ENCODE results near the gene FTO.

The FTO gene

DNA sequence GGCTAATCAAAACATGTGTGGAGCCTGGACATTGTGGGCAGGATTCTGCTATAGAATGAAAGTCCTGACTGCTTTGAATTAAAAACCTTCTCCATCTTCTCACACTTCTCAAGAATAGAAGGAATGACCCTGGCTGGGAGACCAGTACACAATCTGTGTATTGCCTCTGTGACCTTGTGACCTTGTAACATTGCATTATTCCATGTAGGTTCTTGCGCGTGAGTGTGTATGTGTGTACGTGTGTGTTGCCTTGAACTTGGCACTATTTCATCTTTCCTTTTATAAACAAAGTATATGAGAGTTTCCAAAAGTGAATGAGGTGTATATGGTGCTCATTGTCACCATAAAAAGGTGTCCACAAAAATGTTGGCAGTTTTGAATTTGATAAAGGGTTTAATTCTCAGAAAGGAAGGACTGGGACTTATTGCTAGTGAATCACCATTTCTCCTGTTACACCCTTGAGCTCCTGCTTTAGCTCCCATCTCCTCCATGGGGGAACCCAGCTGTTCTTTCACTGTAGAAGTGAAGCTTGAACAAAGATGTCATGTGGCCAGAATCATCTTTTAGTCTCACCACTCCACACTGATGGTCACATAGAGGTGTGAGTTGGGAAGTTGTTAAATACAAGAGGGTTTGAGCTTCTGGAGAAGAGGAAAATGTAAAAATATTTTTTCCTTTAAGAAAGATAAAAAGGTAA is 244.9 kb downstream of the FTO start:
- no peak overlapping the region for H3K4me3 ChIP-seq
- DNase-seq = no peak
- intact Hi-C loops (cut with DNase I; ENCODE audit: low total_unique reads) = no loop called here
- TF ChIP-seq, protein P1, sequence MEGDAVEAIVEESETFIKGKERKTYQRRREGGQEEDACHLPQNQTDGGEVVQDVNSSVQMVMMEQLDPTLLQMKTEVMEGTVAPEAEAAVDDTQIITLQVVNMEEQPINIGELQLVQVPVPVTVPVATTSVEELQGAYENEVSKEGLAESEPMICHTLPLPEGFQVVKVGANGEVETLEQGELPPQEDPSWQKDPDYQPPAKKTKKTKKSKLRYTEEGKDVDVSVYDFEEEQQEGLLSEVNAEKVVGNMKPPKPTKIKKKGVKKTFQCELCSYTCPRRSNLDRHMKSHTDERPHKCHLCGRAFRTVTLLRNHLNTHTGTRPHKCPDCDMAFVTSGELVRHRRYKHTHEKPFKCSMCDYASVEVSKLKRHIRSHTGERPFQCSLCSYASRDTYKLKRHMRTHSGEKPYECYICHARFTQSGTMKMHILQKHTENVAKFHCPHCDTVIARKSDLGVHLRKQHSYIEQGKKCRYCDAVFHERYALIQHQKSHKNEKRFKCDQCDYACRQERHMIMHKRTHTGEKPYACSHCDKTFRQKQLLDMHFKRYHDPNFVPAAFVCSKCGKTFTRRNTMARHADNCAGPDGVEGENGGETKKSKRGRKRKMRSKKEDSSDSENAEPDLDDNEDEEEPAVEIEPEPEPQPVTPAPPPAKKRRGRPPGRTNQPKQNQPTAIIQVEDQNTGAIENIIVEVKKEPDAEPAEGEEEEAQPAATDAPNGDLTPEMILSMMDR (IDR thresholded peaks at IDR 0.05) = no peak
- no peaks in the 10 kb centered on the region for H3K36me3 ChIP-seq
- H3K27me3 ChIP-seq = no peaks in the 10 kb centered on the region
- peaks cover 0 to 33% (median 7%) of the 10 kb centered on the region in 4 donors for H3K4me1 ChIP-seq
- H3K9me3 ChIP-seq = no peaks in the 10 kb centered on the region
- no peak overlapping the region for H3K27ac ChIP-seq

DNA sequence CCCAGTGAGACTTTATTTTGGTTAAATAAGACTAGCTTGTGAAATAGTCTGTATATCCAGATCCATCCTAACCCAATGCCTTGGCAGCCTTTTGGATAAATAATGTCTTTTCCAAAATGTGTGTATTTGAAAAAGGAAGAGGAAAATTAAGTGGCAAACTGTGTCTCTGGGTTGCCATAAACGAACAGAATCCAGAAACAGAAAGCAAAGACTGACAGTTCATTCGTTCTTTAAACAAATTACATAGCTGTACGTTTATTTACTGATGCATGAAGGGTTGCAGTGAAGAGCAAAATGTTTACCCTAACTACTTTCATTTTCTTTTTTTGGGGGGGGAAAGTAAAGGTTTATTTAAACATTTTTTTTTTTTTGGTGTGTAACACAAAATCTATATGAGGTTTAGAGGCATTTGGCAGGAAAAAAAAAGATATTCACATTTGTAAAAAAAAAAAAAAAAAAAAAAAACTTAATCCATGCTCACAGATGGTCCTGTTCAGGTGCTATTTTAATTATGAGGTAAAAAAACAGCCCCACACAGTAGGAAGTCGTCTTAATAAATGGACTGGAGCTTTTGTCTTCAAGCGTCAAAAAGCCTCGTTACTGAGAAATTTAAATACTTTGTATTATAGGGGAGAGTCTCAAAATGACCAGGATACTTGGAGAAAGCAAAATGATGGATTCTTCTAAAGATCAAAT is 245.9 kb downstream of the FTO start:
- H3K36me3 ChIP-seq = no peaks in the 10 kb centered on the region
- H3K27me3 ChIP-seq = no peaks in the 10 kb centered on the region
- H3K4me1 ChIP-seq = peaks cover 0 to 33% (median 7%) of the 10 kb centered on the region in 4 donors
- no peak overlapping the region for H3K4me3 ChIP-seq
- DNase-seq = no peak
- intact Hi-C loops (cut with DNase I; ENCODE audit: low total_unique reads) = no loop called here
- no peaks in the 10 kb centered on the region for H3K9me3 ChIP-seq
- TF ChIP-seq, protein P1 (IDR thresholded peaks at IDR 0.05) = no peak
- no peak overlapping the region for H3K27ac ChIP-seq

DNA sequence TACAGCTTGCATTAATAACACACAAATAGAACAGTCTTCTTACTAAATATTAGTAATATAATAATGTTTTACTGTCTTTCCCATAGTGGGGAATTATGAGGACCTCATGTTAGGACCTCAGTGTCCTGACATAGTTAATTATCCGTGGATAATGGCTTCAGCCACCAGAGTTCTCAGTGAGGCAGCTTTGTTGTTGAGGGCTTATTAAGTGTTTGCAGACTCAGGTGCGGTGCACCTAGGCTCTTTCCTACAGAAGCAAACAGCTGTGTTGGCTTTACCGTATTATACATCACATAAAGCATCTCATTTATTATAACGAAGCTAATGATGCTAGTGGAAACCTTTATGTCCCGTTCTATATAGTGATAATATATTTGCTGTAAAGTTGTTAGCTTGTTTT is 246.7 kb downstream of the FTO start:
- DNase-seq = no peak
- TF ChIP-seq, protein P1 (IDR thresholded peaks at IDR 0.05) = no peak
- H3K9me3 ChIP-seq = no peaks in the 10 kb centered on the region
- peaks cover 0 to 33% (median 7%) of the 10 kb centered on the region in 4 donors for H3K4me1 ChIP-seq
- H3K4me3 ChIP-seq = no peak overlapping the region
- H3K36me3 ChIP-seq = no peaks in the 10 kb centered on the region
- H3K27ac ChIP-seq = no peak overlapping the region
- H3K27me3 ChIP-seq = no peaks in the 10 kb centered on the region
- intact Hi-C loops (cut with DNase I; ENCODE audit: low total_unique reads) = no loop called here

DNA sequence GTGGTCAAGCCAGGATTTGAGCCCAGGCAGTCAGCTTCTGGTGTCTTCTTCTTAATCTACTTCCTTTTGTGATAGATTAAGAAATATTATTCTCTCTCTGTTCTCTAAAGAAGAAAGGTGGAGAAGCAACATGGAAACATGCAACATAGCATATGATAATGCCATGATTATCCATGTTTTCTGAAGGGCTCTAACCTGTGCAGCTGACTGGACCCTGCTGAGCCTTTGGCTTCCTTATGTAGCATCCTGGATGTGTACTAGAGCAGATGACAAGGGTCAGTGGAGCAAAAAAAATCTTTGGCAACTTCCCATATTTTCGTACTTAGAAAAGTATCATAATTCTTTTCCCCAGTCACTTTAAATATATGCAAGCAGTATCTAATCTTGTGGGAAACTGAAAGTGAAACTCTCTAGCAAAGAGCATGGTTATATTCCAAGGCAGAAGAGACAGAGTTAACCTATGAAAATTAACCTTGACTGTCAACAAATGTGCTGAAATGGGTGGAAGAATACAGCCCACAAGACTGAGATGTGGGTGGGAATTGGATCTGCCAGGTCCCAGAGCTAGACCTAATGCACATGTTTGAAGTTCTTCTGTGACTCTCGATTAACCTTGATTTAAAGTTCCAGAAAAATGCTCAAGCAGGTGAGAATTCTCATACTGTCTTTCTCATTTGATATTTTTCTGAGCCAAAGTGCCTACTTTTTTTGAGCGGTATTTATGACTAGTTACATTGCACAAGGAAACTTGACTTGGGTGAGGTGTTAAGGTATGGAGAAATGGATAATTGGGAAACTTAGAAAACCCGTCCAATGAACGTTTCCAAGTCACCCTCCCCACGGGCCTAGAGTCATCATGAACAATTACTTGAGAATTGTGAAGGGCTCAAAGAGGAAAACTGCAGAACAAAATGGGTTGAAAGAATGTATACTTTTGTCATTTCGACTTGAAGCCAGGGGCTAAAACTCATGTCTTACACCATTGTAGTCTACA is 248.6 kb downstream of the FTO start:
- no peak overlapping the region for H3K4me3 ChIP-seq
- no peaks in the 10 kb centered on the region for H3K27me3 ChIP-seq
- H3K27ac ChIP-seq = no peak overlapping the region
- no peaks in the 10 kb centered on the region for H3K36me3 ChIP-seq
- H3K9me3 ChIP-seq = no peaks in the 10 kb centered on the region
- TF ChIP-seq, protein P1 (IDR thresholded peaks at IDR 0.05) = no peak
- peaks cover 0 to 33% (median 7%) of the 10 kb centered on the region in 4 donors for H3K4me1 ChIP-seq
- no peak for DNase-seq
- intact Hi-C loops (cut with DNase I; ENCODE audit: low total_unique reads) = no loop called here

DNA sequence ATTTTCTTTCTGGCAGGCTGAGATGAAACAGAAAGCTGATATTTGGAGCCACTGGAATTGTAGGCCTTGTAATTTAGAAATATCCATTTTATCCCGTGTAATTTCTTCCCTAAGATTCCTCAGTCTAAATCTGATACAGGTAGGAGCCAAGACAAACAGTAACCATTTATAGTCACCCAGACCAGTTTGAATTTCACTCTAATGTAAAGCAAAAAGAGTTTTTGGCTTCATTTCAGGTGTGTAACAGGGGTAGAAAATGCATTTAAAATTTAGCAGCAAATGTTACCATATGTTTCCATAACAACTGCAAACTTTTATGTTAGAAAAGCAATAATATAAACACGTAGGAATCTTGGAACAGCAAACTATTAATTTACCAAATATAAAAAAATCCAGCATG is 249.4 kb downstream of the FTO start:
- Histone ChIP-seq H3K4me1 (peaks cover 0 to 33% (median 7%) of the 10 kb centered on the region in 4 donors), H3K27me3 (no peaks in the 10 kb centered on the region), H3K4me3 (no peak overlapping the region), H3K27ac (no peak overlapping the region), H3K9me3 (no peaks in the 10 kb centered on the region), H3K36me3 (no peaks in the 10 kb centered on the region)
- no peak for DNase-seq
- intact Hi-C loops (cut with DNase I; ENCODE audit: low total_unique reads) = no loop called here
- TF ChIP-seq, protein P1 (IDR thresholded peaks at IDR 0.05) = no peak
